HCT116 (cell line): ENCODE data around the gene CDC45. TPM values are rescaled to one million over a fixed set of nuclear protein-coding genes. Genes with fewer than 3 reads are reported as not detected.

Source experiments
- ATAC-seq: fragments of 200-7000 bp; cut with Tn5 transposase; 2 replicates; pipeline ENCODE4 v1.9.1; 2020; ENCODE audit warnings: mild to moderate bottlenecking, moderate library complexity
- BruUV-seq: library from RNA; stranded (reverse); fragments of 400-500 nt; replicated peaks from 2 replicates; lab custom pipeline; 2021; lab: Mats Ljungman, UMichigan
- CTCF ChIA-PET: fragments of 300-600 bp; sonication (Branson Sonifier 250); formaldehyde crosslinking; loops from one replicate; lab custom pipeline; 2021; ENCODE audit warnings: antibody characterized with exemption; lab: Charles Lee
- POLR2A ChIA-PET: fragments of 300-600, 350-600 bp; sonication (Branson Sonifier 250); formaldehyde crosslinking; loops from one replicate; lab custom pipeline; 2021; ENCODE audit warnings: antibody characterized with exemption; lab: Charles Lee
- RAD21 ChIA-PET, 2 experiments: fragments of 300-600 bp; sonication (Branson Sonifier 250); formaldehyde crosslinking; loops; one replicate each; lab custom pipeline; 2023; ENCODE audit warnings: low total read pairs in 2 of 2; ENCODE audit not compliant: uncharacterized antibody in 2 of 2, unreplicated experiment in 2 of 2, low non-redundant PET in 1 of 2; lab: Charles Lee
- DNase-seq: peaks from one replicate; pipeline ENCODE4 v3.0.0-alpha.2; 2010; ENCODE audit warnings: low read depth, low spot score
- H2AFZ ChIP-seq: fragments of 200-600 bp; shearing (Covaris generic), sonication (generic); 2 replicates; pipeline ENCODE4 v1.6.1; 2017; ENCODE audit warnings: low read depth, mixed run types, mixed read lengths, antibody characterized with exemption, low read length; ENCODE audit not compliant: poor library complexity, severe bottlenecking
- H3K27ac ChIP-seq: 2 replicates; pipeline ENCODE4 v1.5.1; 2012; ENCODE audit warnings: low read depth, low read length
- H3K27me3 ChIP-seq: fragments of 200-600 bp; sonication (generic); 2 replicates; pipeline ENCODE4 v1.6.1; 2016; ENCODE audit warnings: mixed run types, low read length, mixed read lengths; ENCODE audit not compliant: insufficient read depth
- H3K36me3 ChIP-seq, 2 experiments: fragments of 200-500 bp in 1 of 2; fragments of 200-600 bp in 1 of 2; sonication (Bioruptor generic) in 1 of 2; sonication (generic) in 1 of 2; 2 replicates each; pipeline versions ENCODE4 v1.5.1 to v1.6.1; 2014 to 2016; ENCODE audit warnings: low read length in 2 of 2, inconsistent platforms in 1 of 2, mixed read lengths in 1 of 2, mixed run types in 1 of 2; ENCODE audit not compliant: insufficient read depth in 2 of 2, control insufficient read depth in 1 of 2
- H3K4me1 ChIP-seq, 2 experiments: fragments of 200-600 bp in 1 of 2; sonication (generic) in 1 of 2; 2 replicates each; pipeline versions ENCODE4 v1.5.1 to v1.6.1; 2012 to 2017; ENCODE audit warnings: low read length in 2 of 2, inconsistent platforms in 1 of 2, mild to moderate bottlenecking in 1 of 2, mixed read lengths in 1 of 2, mixed run types in 1 of 2, moderate library complexity in 1 of 2; ENCODE audit not compliant: insufficient read depth in 2 of 2, control insufficient read depth in 1 of 2
- H3K4me2 ChIP-seq: fragments of 200-600 bp; sonication (generic); 2 replicates; pipeline ENCODE4 v1.6.1; 2017; ENCODE audit warnings: mixed run types, low read length, mixed read lengths
- H3K4me3 ChIP-seq, 2 experiments: fragments of 200-600 bp in 1 of 2; sonication (generic) in 1 of 2; replicated peaks in 1 of 2; 2 replicates each; pipeline ENCODE4 v1.5.1; 2011 to 2016; ENCODE audit warnings: low read length in 2 of 2, control low read depth in 1 of 2, low read depth in 1 of 2, mild to moderate bottlenecking in 1 of 2, mixed read lengths in 1 of 2, mixed run types in 1 of 2
- H3K79me2 ChIP-seq: fragments of 200-600 bp; sonication (generic); 2 replicates; pipeline ENCODE4 v1.6.1; 2017; ENCODE audit warnings: mild to moderate bottlenecking, mixed run types, low read length, moderate library complexity, mixed read lengths; ENCODE audit not compliant: insufficient read depth
- H3K9ac ChIP-seq: fragments of 200-600 bp; sonication (generic); 2 replicates; pipeline ENCODE4 v1.6.1; 2016; ENCODE audit warnings: low read length, mixed read lengths
- H3K9me2 ChIP-seq: fragments of 200-600 bp; sonication (generic), shearing (Covaris generic); 2 replicates; pipeline ENCODE4 v1.6.1; 2017; ENCODE audit warnings: mixed run types, mild to moderate bottlenecking, moderate library complexity; ENCODE audit not compliant: insufficient read depth
- H3K9me3 ChIP-seq, 2 experiments: fragments of 200-500 bp in 1 of 2; fragments of 200-600 bp in 1 of 2; sonication (Bioruptor generic) in 1 of 2; sonication (generic) in 1 of 2; 2 replicates each; pipeline ENCODE4 v1.6.1; 2014 to 2017; ENCODE audit warnings: low read length in 2 of 2, mixed read lengths in 2 of 2, inconsistent platforms in 1 of 2, low read depth in 1 of 2, mild to moderate bottlenecking in 1 of 2, mixed run types in 1 of 2, moderate library complexity in 1 of 2; ENCODE audit not compliant: control insufficient read depth in 1 of 2, insufficient read depth in 1 of 2
- H4K20me1 ChIP-seq: fragments of 200-600 bp; sonication (generic), shearing (Covaris generic); 2 replicates; pipeline ENCODE4 v1.6.1; 2017; ENCODE audit warnings: mixed run types, mild to moderate bottlenecking, moderate library complexity; ENCODE audit not compliant: insufficient read depth
- ATF3 ChIP-seq: IDR thresholded peaks from 2 replicates; pipeline ENCODE4 v1.6.1; 2012
- CBX3 ChIP-seq: IDR thresholded peaks from 2 replicates; pipeline ENCODE4 v1.6.1; 2012; ENCODE audit warnings: low read depth
- CEBPB ChIP-seq: IDR thresholded peaks from 2 replicates; pipeline ENCODE4 v1.6.1; 2012; ENCODE audit warnings: low read depth
- CTCF ChIP-seq, 3 experiments: fragments of 200-600 bp in 1 of 3; sonication (generic) in 1 of 3; IDR thresholded peaks in 2 of 3; conservative IDR thresholded peaks in 1 of 3; 2 replicates each; pipeline ENCODE4 v1.5.1; 2012 to 2017; ENCODE audit warnings: low read depth in 2 of 3, low read length in 2 of 3, antibody characterized with exemption in 1 of 3, borderline replicate concordance in 1 of 3, control low read depth in 1 of 3, mild to moderate bottlenecking in 1 of 3, mixed read lengths in 1 of 3, mixed run types in 1 of 3, moderate library complexity in 1 of 3; ENCODE audit not compliant: insufficient read depth in 1 of 3
- EGR1 ChIP-seq: IDR thresholded peaks from 2 replicates; pipeline ENCODE4 v1.6.1; 2012; ENCODE audit warnings: low read depth
- ELF1 ChIP-seq: IDR thresholded peaks from 2 replicates; pipeline ENCODE4 v1.6.1; 2012; ENCODE audit warnings: low read depth, borderline replicate concordance
- EZH2 ChIP-seq: fragments of 200-600 bp; sonication (generic); IDR thresholded peaks from 2 replicates; pipeline ENCODE4 v1.6.1; 2017; ENCODE audit warnings: antibody characterized with exemption, mixed run types
- FOSL1 ChIP-seq: IDR thresholded peaks from 2 replicates; pipeline ENCODE4 v1.6.1; 2012; ENCODE audit warnings: low read depth
- JUND ChIP-seq: IDR thresholded peaks from 2 replicates; pipeline ENCODE4 v1.6.1; 2012
- MAX ChIP-seq: IDR thresholded peaks from 2 replicates; pipeline ENCODE4 v1.6.1; 2012
- POLR2AphosphoS5 ChIP-seq: IDR thresholded peaks from 2 replicates; pipeline ENCODE4 v1.6.1; 2011; ENCODE audit warnings: mild to moderate bottlenecking, low read depth, low read length, moderate library complexity
- RAD21 ChIP-seq: IDR thresholded peaks from 2 replicates; pipeline ENCODE4 v1.6.1; 2012; ENCODE audit warnings: low read depth, mild to moderate bottlenecking
- SP1 ChIP-seq: IDR thresholded peaks from 2 replicates; pipeline ENCODE4 v1.6.1; 2012; ENCODE audit warnings: low read depth
- SRF ChIP-seq: IDR thresholded peaks from 2 replicates; pipeline ENCODE4 v1.6.1; 2012; ENCODE audit warnings: low read depth
- TCF7L2 ChIP-seq: IDR thresholded peaks from 2 replicates; pipeline ENCODE4 v1.7.0; 2011; ENCODE audit warnings: borderline replicate concordance, inconsistent platforms; ENCODE audit not compliant: insufficient read depth, insufficient read length; ENCODE audit errors: extremely low read depth
- YY1 ChIP-seq: IDR thresholded peaks from 2 replicates; pipeline ENCODE4 v1.6.1; 2011; ENCODE audit warnings: low read length, low read depth, moderate library complexity, mild to moderate bottlenecking; ENCODE audit not compliant: insufficient replicate concordance; ENCODE audit errors: extremely low read depth
- ZBTB33 ChIP-seq: IDR thresholded peaks from 2 replicates; pipeline ENCODE4 v1.6.1; 2011; ENCODE audit warnings: mild to moderate bottlenecking, low read length, moderate library complexity; ENCODE audit not compliant: insufficient replicate concordance; ENCODE audit errors: extremely low read depth
- ZFX ChIP-seq: fragments of 450-650 bp; IDR thresholded peaks from 2 replicates; pipeline ENCODE4 v1.6.1; 2017
- ZNF274 ChIP-seq: fragments of 200-500 bp; sonication (Bioruptor generic); IDR thresholded peaks from 2 replicates; pipeline ENCODE4 v1.6.1; 2014; ENCODE audit warnings: mild to moderate bottlenecking, low read depth, low read length, inconsistent platforms
- intact Hi-C: fragments of 100-400 bp; cut with micrococcal nuclease; formaldehyde crosslinking; loops from 2 replicates; pipeline ENCODE4 v1.10.0; 2022
- total RNA-seq: library from RNA; stranded (reverse); gene quantifications from one replicate; pipeline ENCODE4 v1.2.1, GENCODE V29; 2021; ENCODE audit not compliant: unreplicated experiment

Gene CDC45
- total RNA-seq, 1 experiment from 2014 or later: 43.4 TPM

GRCh38 chr22:19463008-19463407 is 16.7 kb upstream of the CDC45 start:
- ChIA-PET POLR2A (interaction anchor here (0.9 to 1.8 kb wide), 2 partner anchors 14 to 18 kb away, joined by 3 to 5 read pairs; no protein-coding TSS in a partner anchor), CTCF (no interaction called here), RAD21 (no interaction called here)
- intact Hi-C loops: no loop called here
- no peak overlapping the region for H3K27ac ChIP-seq
- no peaks in the 10 kb centered on the region for H3K9me2 ChIP-seq
- BruUV-seq: no TSS peak
- H3K79me2 ChIP-seq: peaks cover 8% of the 10 kb centered on the region; the same call in 1 of the 2 replicates
- TF ChIP-seq ZFX (no peak), EZH2 (no peak), ATF3 (no peak), MAX (no peak), YY1 (no peak), ZBTB33 (no peak), CTCF (IDR thresholded peaks at IDR 0.05 in 2 of 3, conservative IDR thresholded peaks at IDR 0.05 in 1 of 3; ENCODE audit: borderline replicate concordance in 1 of 3, insufficient read depth in 1 of 3, low read depth in 2 of 3, low read length in 2 of 3) (no peak), ZNF274 (no peak), CEBPB (no peak), POLR2AphosphoS5 (no peak), FOSL1 (no peak), RAD21 (no peak), CBX3 (no peak), SP1 (no peak), TCF7L2 (no peak), JUND (no peak), EGR1 (no peak), ELF1 (no peak), SRF (no peak)
- H3K4me1 ChIP-seq: no peaks in the 10 kb centered on the region
- no peak overlapping the region for H3K9ac ChIP-seq
- H3K9me3 ChIP-seq: no peaks in the 10 kb centered on the region
- H3K4me3 ChIP-seq: no peak overlapping the region
- H3K27me3 ChIP-seq: no peaks in the 10 kb centered on the region
- H3K4me2 ChIP-seq: no peak overlapping the region
- DNase-seq (no peak), ATAC-seq (no peak)
- H2AFZ ChIP-seq: no peak overlapping the region
- H3K36me3 ChIP-seq: peaks cover 44 to 51% of the 10 kb centered on the region in 2 experiments
- H4K20me1 ChIP-seq: no peaks in the 10 kb centered on the region
